Gastrocnemius medialis (tissue), 4 donors: Measurements from ENCODE around the gene OBP2A. TPM values are rescaled to one million over a fixed set of nuclear protein-coding genes. Genes with fewer than 3 reads are reported as not detected.
"Not testable (repeated sequence)": the region's sequence is repeated elsewhere in the genome, so short reads cannot be mapped to it uniquely, and the experiment has no call there.

ENCODE experiments used
- ATAC-seq, 2 donors: fragments of 150-250 bp; one replicate each; pipeline ENCODE4 v1.9.1; 2016
- DNase-seq, 2 donors: peaks; one replicate each; pipeline ENCODE4 v3.0.0-alpha.2; 2019
- H3K27ac ChIP-seq, 4 donors: fragments of 200-600 bp; sonication (generic); 1 replicate in 1 of 4; 2 replicates in 3 of 4; pipeline ENCODE4 v1.5.1; 2016 to 2018; ENCODE audit warnings: mild to moderate bottlenecking in 2 of 4, moderate library complexity in 1 of 4
- H3K27me3 ChIP-seq, 3 donors: fragments of 200-600 bp; sonication (generic) in 2 of 3; 1 replicate in 1 of 3; 2 replicates in 2 of 3; pipeline versions ENCODE4 v1.5.1 to v1.6.0; 2016 to 2019; ENCODE audit warnings: mild to moderate bottlenecking in 1 of 3, moderate library complexity in 1 of 3
- H3K36me3 ChIP-seq, 2 donors: fragments of 200-600 bp; sonication (generic) in 1 of 2; one replicate each; pipeline ENCODE4 v1.5.1; 2017 to 2018
- H3K4me1 ChIP-seq, 2 donors: fragments of 200-600 bp; sonication (generic) in 1 of 2; one replicate each; pipeline ENCODE4 v1.5.1; 2016 to 2017; ENCODE audit warnings: mild to moderate bottlenecking in 2 of 2
- H3K4me3 ChIP-seq, 4 donors: fragments of 200-600 bp; sonication (generic) in 3 of 4; 1 replicate in 1 of 4; 2 replicates in 3 of 4; pipeline ENCODE4 v1.5.1; 2016 to 2019; ENCODE audit warnings: mild to moderate bottlenecking in 2 of 4
- H3K9me3 ChIP-seq, 3 donors: fragments of 200-600 bp; sonication (generic) in 2 of 3; 1 replicate in 1 of 3; 2 replicates in 2 of 3; pipeline ENCODE4 v1.5.1; 2016 to 2019
- POLR2A ChIP-seq, 2 donors: fragments of 450-650 bp; IDR thresholded peaks; one replicate each; pipeline ENCODE4 v1.6.1; 2017; ENCODE audit warnings: antibody characterized with exemption in 2 of 2, mild to moderate bottlenecking in 2 of 2, moderate library complexity in 2 of 2
- in situ Hi-C, 4 donors: fragments of 200-750 bp; cut with MboI; loops; one replicate each; pipeline versions ENCODE4 v1.15.0 to v1.8.0; 2017; ENCODE audit warnings: low sequenced_read_pairs in 4 of 4
- intact Hi-C: fragments of 100-400 bp; cut with DNase I; formaldehyde crosslinking; loops from one replicate; pipeline ENCODE4 v1.15.1; 2023; ENCODE audit warnings: low total_unique reads
- total RNA-seq, 4 donors: library from RNA; depleted of rRNA; stranded (reverse); fragments of >200 nt; gene quantifications; one replicate each; pipeline versions ENCODE4 v1.1.0 to v1.2.3, GENCODE V29; 2016
- TF ChIP-seq, protein P1 (sequence below), 5 experiments: fragments of 450-650 bp in 3 of 5; fragments of 200-600 bp in 2 of 5; sonication (generic) in 2 of 5; IDR thresholded peaks in 4 of 5; conservative IDR thresholded peaks in 1 of 5; 1 replicate in 4 of 5; 2 replicates in 1 of 5; pipeline ENCODE4 v1.5.1; 2016 to 2019; ENCODE audit warnings: antibody characterized with exemption in 5 of 5, mild to moderate bottlenecking in 3 of 5, moderate library complexity in 3 of 5

The OBP2A gene, protein sequence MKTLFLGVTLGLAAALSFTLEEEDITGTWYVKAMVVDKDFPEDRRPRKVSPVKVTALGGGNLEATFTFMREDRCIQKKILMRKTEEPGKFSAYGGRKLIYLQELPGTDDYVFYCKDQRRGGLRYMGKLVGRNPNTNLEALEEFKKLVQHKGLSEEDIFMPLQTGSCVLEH
- not detected for total RNA-seq

DNA sequence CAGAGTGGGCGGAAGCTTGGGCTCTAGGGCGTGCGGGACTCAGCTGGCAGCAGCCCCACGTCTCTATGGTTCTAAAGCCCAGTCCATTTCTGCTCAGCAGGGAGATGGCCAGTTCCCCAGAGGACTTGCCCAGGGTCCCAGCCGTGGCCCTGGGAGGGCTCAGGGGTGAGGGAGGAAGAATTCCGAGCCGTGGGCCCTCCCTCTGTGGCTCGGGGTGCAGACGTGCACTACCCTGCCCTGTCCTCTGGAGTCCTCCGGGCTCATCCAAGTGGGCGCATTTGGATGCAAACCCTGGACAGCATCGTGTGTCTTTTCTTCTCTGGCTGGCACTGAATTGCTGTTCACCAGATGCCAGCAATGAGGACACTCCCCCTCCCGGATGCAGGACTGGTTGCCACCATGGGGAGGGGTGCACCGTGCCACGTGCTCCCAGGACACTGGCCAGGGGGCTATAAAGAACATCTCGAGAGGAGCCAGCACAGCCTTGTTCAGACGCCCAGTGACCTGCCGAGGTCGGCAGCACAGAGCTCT lies at the start of gene OBP2A:
Gene OBP2A, plus strand, starts transcription at position 481 of the 531 bp plus-strand sequence. CDS start 55 bp downstream, outside the sequence.
- DNase-seq, H3K27ac ChIP-seq, H3K4me3 ChIP-seq, H3K27me3 ChIP-seq, in situ Hi-C loops, intact Hi-C loops, H3K9me3 ChIP-seq, H3K4me1 ChIP-seq, ATAC-seq, H3K36me3 ChIP-seq: not testable (repeated sequence)

DNA sequence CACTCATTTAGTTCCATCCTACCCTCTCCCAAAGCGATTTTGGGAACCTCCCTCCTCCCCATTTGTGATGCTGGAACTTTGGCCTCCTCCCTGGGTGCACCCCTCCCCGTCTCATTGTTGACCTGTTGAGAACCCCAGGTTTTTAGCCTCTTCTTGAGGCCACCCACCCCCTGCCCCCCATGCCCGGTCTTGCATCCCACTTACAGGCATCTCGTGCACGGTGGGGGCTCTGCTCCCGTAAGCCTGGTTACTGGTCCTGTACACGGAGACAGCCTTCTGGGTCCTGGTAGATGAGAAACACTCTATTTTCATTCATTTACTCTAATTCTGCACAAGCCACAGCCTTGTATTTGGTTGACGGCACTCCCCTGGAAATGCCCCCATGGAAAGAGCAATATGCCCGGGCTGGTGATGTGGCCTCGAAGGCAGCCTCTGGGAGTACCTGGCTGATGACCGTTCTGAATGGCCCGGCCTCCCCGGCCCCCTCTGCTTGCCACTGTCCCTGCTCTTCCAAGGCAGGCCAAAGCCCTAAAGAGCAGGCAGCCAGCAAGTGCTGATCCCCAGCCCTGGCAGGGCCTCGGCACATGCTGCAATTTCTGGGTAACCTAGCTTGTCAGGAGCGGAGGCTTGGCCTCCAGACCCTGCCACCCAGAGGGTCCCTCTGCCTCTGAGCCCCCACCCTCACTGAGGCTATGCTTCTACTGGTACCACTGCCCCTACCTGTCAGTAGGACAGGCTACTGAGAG lies 47.4 kb upstream of the OBP2A start:
- no peak for DNase-seq
- no peak overlapping the region for H3K4me3 ChIP-seq
- TF ChIP-seq POLR2A (IDR thresholded peaks at IDR 0.05) = no peak
- TF ChIP-seq, protein P1, sequence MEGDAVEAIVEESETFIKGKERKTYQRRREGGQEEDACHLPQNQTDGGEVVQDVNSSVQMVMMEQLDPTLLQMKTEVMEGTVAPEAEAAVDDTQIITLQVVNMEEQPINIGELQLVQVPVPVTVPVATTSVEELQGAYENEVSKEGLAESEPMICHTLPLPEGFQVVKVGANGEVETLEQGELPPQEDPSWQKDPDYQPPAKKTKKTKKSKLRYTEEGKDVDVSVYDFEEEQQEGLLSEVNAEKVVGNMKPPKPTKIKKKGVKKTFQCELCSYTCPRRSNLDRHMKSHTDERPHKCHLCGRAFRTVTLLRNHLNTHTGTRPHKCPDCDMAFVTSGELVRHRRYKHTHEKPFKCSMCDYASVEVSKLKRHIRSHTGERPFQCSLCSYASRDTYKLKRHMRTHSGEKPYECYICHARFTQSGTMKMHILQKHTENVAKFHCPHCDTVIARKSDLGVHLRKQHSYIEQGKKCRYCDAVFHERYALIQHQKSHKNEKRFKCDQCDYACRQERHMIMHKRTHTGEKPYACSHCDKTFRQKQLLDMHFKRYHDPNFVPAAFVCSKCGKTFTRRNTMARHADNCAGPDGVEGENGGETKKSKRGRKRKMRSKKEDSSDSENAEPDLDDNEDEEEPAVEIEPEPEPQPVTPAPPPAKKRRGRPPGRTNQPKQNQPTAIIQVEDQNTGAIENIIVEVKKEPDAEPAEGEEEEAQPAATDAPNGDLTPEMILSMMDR (IDR thresholded peaks at IDR 0.05 in 4 of 5, conservative IDR thresholded peaks at IDR 0.05 in 1 of 5) = no peak
- H3K36me3 ChIP-seq = peaks cover 0 to under 1% of the 10 kb centered on the region in 2 donors
- H3K27ac ChIP-seq = no peak overlapping the region
- H3K4me1 ChIP-seq = peaks cover 18 to 20% of the 10 kb centered on the region in 2 donors
- ATAC-seq = no peak
- intact Hi-C loops (no loop called here), in situ Hi-C loops (no loop called here)
- H3K9me3 ChIP-seq = no peaks in the 10 kb centered on the region
- no peaks in the 10 kb centered on the region for H3K27me3 ChIP-seq

DNA sequence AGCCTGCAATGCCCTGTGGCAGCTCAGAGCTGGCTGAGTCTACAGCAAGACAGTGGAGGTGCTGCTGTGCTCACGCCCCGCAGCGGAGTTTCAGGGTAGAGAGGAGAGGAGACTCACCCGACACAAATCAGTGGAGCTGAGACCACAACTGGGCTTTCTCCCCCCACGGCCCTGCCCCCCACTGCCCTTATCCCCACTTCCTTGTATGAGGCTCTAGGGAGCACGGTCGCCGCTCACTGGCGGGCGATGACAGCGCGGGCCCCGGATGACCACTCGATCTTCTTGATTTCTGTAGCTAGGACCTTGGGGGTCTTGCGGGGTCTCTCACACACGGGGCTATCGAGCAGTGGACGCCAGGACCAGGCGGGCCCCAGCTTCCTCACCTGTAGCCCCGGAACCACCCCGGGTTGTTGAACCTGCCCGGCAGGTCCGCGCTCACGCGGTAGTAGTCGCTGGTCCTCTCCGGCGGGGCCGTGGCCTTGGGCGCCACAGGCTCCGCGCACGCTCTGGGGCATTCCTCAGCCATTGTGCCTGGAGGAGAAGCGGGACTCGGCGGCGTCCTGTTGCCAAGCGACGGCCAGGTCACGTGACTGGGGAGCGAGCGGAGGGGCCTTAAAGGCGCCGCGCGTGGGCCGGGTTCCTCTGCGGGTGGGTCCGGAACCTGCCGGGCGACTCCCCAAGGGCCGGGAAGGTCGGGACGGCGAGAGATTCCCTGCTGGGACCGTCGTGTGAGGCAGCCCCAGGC lies 46.4 kb upstream of the OBP2A start:
- intact Hi-C loops (no loop called here), in situ Hi-C loops (no loop called here)
- Histone ChIP-seq H3K4me1 (peaks cover 18 to 20% of the 10 kb centered on the region in 2 donors), H3K36me3 (peaks cover 0 to 10% of the 10 kb centered on the region in 2 donors), H3K27ac (peak overlapping the region; percentile 77 to 89 (median 80)), H3K9me3 (no peaks in the 10 kb centered on the region), H3K27me3 (no peaks in the 10 kb centered on the region), H3K4me3 (peak overlapping the region; percentile 87 to 97 (median 93))
- TF ChIP-seq POLR2A (IDR thresholded peaks at IDR 0.05) = no peak
- TF ChIP-seq, protein P1 (IDR thresholded peaks at IDR 0.05 in 4 of 5, conservative IDR thresholded peaks at IDR 0.05 in 1 of 5) = peak in 1 of 5 experiments; percentile 16
- DNase-seq = peak; percentile 84 to 91
- ATAC-seq = peak; percentile 90 to 91

DNA sequence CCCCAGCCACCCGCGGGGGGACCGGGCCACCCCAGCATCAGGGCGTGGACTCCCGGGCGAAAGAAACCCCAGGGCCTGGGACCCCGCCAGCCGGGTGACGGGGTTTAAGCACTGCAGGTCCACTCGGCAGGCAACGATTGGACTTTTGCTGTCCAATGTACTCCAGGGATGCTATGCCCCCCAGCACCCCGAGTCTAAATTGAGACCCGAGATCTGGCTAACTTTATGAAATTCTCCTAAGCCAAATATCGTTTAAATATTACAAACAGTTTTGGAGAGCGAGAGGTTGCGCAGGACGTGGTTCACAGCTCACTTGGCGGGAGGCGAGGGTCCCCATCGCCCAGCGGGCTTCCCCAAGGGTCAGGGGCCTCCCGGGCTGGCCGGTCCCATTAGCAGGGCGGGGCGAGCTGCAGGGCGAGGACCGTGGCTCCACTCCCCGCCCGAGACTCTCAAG lies 45.8 kb upstream of the OBP2A start:
- intact Hi-C loops = no loop called here
- peak; percentile 49 to 50 for ATAC-seq
- Histone ChIP-seq H3K9me3 (no peaks in the 10 kb centered on the region), H3K36me3 (peaks cover 0 to 12% of the 10 kb centered on the region in 2 donors), H3K27me3 (no peaks in the 10 kb centered on the region), H3K27ac (peak overlapping the region; percentile 77 to 89 (median 80)), H3K4me1 (peaks cover 18 to 20% of the 10 kb centered on the region in 2 donors), H3K4me3 (peak overlapping the region; percentile 87 to 97 (median 93))
- no peak for TF ChIP-seq POLR2A (IDR thresholded peaks at IDR 0.05)
- TF ChIP-seq, protein P1 (IDR thresholded peaks at IDR 0.05 in 4 of 5, conservative IDR thresholded peaks at IDR 0.05 in 1 of 5) = no peak
- DNase-seq = no peak
- in situ Hi-C loops = no loop called here
